OCI-LY3 (cell line): Measurements from ENCODE around the gene METTL17.

ENCODE experiments used
- EZH2phosphoT487 ChIP-seq: fragments of 200-600 bp; shearing (Covaris generic); IDR thresholded peaks from 2 replicates; pipeline ENCODE4 v1.6.1; 2018; ENCODE audit warnings: antibody characterized with exemption, mixed run types, low read depth
- TF ChIP-seq, protein P1 (sequence below): fragments of 200-600, 300-600 bp; sonication (generic); IDR thresholded peaks from 2 replicates; pipeline ENCODE4 v1.5.1; 2014; ENCODE audit warnings: antibody characterized with exemption, low read length, low read depth

DNA sequence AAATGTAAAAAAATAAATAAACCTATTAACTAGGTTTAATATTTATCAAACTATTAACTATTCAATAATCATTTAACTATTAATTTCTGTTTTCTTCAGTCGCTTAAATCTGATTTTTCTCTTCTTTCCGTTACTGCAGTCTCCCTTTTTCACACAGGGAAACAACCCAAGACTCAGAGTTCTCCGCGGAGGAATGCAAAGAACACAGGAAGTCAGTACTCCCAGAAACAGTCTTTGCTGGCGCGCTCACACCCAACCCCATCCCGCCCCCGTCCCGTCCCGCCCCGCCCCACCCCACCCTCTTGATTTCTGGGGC, 351 bp upstream of the METTL17 start:
- TF ChIP-seq, protein P1, sequence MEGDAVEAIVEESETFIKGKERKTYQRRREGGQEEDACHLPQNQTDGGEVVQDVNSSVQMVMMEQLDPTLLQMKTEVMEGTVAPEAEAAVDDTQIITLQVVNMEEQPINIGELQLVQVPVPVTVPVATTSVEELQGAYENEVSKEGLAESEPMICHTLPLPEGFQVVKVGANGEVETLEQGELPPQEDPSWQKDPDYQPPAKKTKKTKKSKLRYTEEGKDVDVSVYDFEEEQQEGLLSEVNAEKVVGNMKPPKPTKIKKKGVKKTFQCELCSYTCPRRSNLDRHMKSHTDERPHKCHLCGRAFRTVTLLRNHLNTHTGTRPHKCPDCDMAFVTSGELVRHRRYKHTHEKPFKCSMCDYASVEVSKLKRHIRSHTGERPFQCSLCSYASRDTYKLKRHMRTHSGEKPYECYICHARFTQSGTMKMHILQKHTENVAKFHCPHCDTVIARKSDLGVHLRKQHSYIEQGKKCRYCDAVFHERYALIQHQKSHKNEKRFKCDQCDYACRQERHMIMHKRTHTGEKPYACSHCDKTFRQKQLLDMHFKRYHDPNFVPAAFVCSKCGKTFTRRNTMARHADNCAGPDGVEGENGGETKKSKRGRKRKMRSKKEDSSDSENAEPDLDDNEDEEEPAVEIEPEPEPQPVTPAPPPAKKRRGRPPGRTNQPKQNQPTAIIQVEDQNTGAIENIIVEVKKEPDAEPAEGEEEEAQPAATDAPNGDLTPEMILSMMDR, result no peak
- TF ChIP-seq EZH2phosphoT487, result no peak
